SK-N-SH (cell line): ENCODE measurements around the gene GPR171. TPM values are rescaled to one million over a fixed set of nuclear protein-coding genes. Genes with fewer than 3 reads are reported as not detected.
"Not testable (repeated sequence)": the region's sequence is repeated elsewhere in the genome, so short reads cannot be mapped to it uniquely, and the experiment has no call there.

ENCODE experiments used
- CTCF ChIA-PET: fragments of 300-600, 350-600 bp; formaldehyde crosslinking; extraction: SDS; loops from one replicate; lab custom pipeline; 2021; lab: Yijun Ruan, JAX
- POLR2A ChIA-PET: fragments of 350-600 bp; sonication (Branson Sonifier 250); formaldehyde crosslinking; extraction: SDS; loops from one replicate; lab custom pipeline; 2020; ENCODE audit warnings: antibody characterized with exemption, inconsistent platforms; lab: Yijun Ruan, JAX
- DNase-seq: peaks from one replicate; pipeline ENCODE4 v3.0.0; 2012
- H2AFZ ChIP-seq: fragments of 200-600 bp; sonication (generic); 2 replicates; pipeline ENCODE4 v1.8.1; 2016; ENCODE audit warnings: antibody characterized with exemption, mild to moderate bottlenecking, low read depth
- H3F3A ChIP-seq: fragments of 200-600 bp; sonication (generic); replicated peaks from 2 replicates; pipeline ENCODE3; 2016; ENCODE audit warnings: antibody characterized with exemption, mild to moderate bottlenecking; ENCODE audit not compliant: insufficient read depth
- H3K27ac ChIP-seq, 2 experiments: fragments of 200-500 bp in 1 of 2; fragments of 200-600 bp in 1 of 2; sonication (Bioruptor generic) in 1 of 2; sonication (generic), shearing (Covaris generic) in 1 of 2; 2 replicates each; pipeline versions ENCODE4 v1.5.1 to v1.6.1; 2014 to 2016; ENCODE audit warnings: low read depth in 2 of 2, inconsistent platforms in 1 of 2, low read length in 1 of 2, mild to moderate bottlenecking in 1 of 2, mixed read lengths in 1 of 2
- H3K27me3 ChIP-seq: fragments of 200-600 bp; sonication (generic), shearing (Covaris generic); 2 replicates; pipeline ENCODE4 v1.6.1; 2016; ENCODE audit warnings: mixed run types; ENCODE audit not compliant: insufficient read depth
- H3K36me3 ChIP-seq, 2 experiments: fragments of 200-500 bp in 1 of 2; fragments of 200-600 bp in 1 of 2; sonication (Bioruptor generic) in 1 of 2; sonication (generic) in 1 of 2; replicated peaks in 1 of 2; 2 replicates each; pipeline versions ENCODE3 to v1.5.1; 2014 to 2016; ENCODE audit warnings: low read length in 1 of 2, mild to moderate bottlenecking in 1 of 2; ENCODE audit not compliant: insufficient read depth in 2 of 2, control insufficient read depth in 1 of 2
- H3K4me1 ChIP-seq, 2 experiments: fragments of 200-500 bp in 1 of 2; fragments of 200-600 bp in 1 of 2; sonication (Bioruptor generic) in 1 of 2; sonication (generic), shearing (Covaris generic) in 1 of 2; 2 replicates each; pipeline versions ENCODE4 v1.5.1 to v1.6.1; 2014 to 2016; ENCODE audit warnings: low read depth in 1 of 2, low read length in 1 of 2, mixed run types in 1 of 2; ENCODE audit not compliant: insufficient read depth in 2 of 2, control insufficient read depth in 1 of 2
- H3K4me2 ChIP-seq: fragments of 200-600 bp; sonication (generic), shearing (Covaris generic); 2 replicates; pipeline ENCODE4 v1.6.1; 2017; ENCODE audit warnings: mixed run types
- H3K4me3 ChIP-seq, 2 experiments: fragments of 200-500 bp in 1 of 2; fragments of 200-600 bp in 1 of 2; sonication (Bioruptor generic) in 1 of 2; sonication (generic), shearing (Covaris generic) in 1 of 2; 2 replicates each; pipeline versions ENCODE4 v1.5.1 to v1.8.1; 2014 to 2016; ENCODE audit warnings: low read depth in 2 of 2, inconsistent platforms in 1 of 2, low read length in 1 of 2, mild to moderate bottlenecking in 1 of 2, mixed read lengths in 1 of 2, moderate library complexity in 1 of 2
- H3K79me2 ChIP-seq: fragments of 200-600 bp; sonication (generic); 2 replicates; pipeline ENCODE4 v1.8.1; 2017; ENCODE audit warnings: mild to moderate bottlenecking; ENCODE audit not compliant: insufficient read depth
- H3K9ac ChIP-seq: fragments of 200-600 bp; sonication (generic); 2 replicates; pipeline ENCODE4 v1.6.1; 2017; ENCODE audit warnings: mixed run types
- H3K9me2 ChIP-seq: fragments of 200-600 bp; sonication (generic); 2 replicates; pipeline ENCODE4 v1.6.1; 2017; ENCODE audit warnings: mixed run types
- H3K9me3 ChIP-seq: fragments of 200-600 bp; sonication (generic); 2 replicates; pipeline ENCODE4 v1.6.1; 2017; ENCODE audit warnings: mixed run types, mild to moderate bottlenecking, moderate library complexity
- H4K20me1 ChIP-seq: fragments of 200-600 bp; sonication (generic); 2 replicates; pipeline ENCODE4 v1.6.1; 2017; ENCODE audit warnings: mild to moderate bottlenecking, mixed run types; ENCODE audit not compliant: insufficient read depth
- CHD2 ChIP-seq: fragments of 150-350 bp; IDR thresholded peaks from 2 replicates; pipeline ENCODE4 v1.6.1; 2018; ENCODE audit warnings: low read length; ENCODE audit not compliant: partially characterized antibody
- CTCF ChIP-seq: fragments of 200-600 bp; sonication (generic); IDR thresholded peaks from 2 replicates; pipeline ENCODE4 v1.6.1; 2017; ENCODE audit warnings: antibody characterized with exemption, mild to moderate bottlenecking, moderate library complexity
- EZH2phosphoT487 ChIP-seq: fragments of 200-600 bp; sonication (generic); IDR thresholded peaks from 2 replicates; pipeline ENCODE4 v1.6.1; 2017; ENCODE audit warnings: low read depth, mixed run types, mild to moderate bottlenecking, antibody characterized with exemption, moderate library complexity, borderline replicate concordance
- FOXM1 ChIP-seq: IDR thresholded peaks from 2 replicates; pipeline ENCODE4 v1.4.0; 2012; ENCODE audit warnings: low read depth, mild to moderate bottlenecking
- JUND ChIP-seq: IDR thresholded peaks from 2 replicates; pipeline ENCODE4 v1.4.0; 2012
- MEF2A ChIP-seq: IDR thresholded peaks from 2 replicates; pipeline ENCODE4 v1.4.0; 2012; ENCODE audit warnings: low read depth, borderline replicate concordance
- NRF1 ChIP-seq: IDR thresholded peaks from 2 replicates; pipeline ENCODE4 v1.6.1; 2012; ENCODE audit warnings: low read depth, mild to moderate bottlenecking, low read length
- RAD21 ChIP-seq: IDR thresholded peaks from 2 replicates; pipeline ENCODE4 v1.6.1; 2012; ENCODE audit warnings: mild to moderate bottlenecking, low read length
- SIN3A ChIP-seq: IDR thresholded peaks from 2 replicates; pipeline ENCODE4 v1.6.1; 2012; ENCODE audit warnings: low read depth, mild to moderate bottlenecking, low read length, moderate library complexity, borderline replicate concordance
- SMC3 ChIP-seq: IDR thresholded peaks from 2 replicates; pipeline ENCODE4 v1.6.1; 2012; ENCODE audit warnings: low read depth, low read length, improper control_type of control experiment
- TAF1 ChIP-seq: IDR thresholded peaks from 2 replicates; pipeline ENCODE4 v1.6.1; 2012; ENCODE audit warnings: low read depth, mild to moderate bottlenecking, low read length, moderate library complexity, borderline replicate concordance
- WGBS: methylation state at CpG from one replicate; pipeline ENCODE4 v1.1.6; 2017; ENCODE audit warnings: low lambda C conversion rate; 5-methylcytosine and 5-hydroxymethylcytosine counted together
- polyA plus RNA-seq, 3 experiments: library from polyadenylated mRNA; depleted of rRNA; stranded (reverse); fragments of >200 nt; gene quantifications; 2 replicates each; pipeline ENCODE4 v1.2.3, GENCODE V29; 2012

GPR171 gene
- not detected in 2 replicates for polyA plus RNA-seq (2012; rRNA removed)
- not detected in 2 replicates for polyA plus RNA-seq (2012; cell fraction: cytosol; rRNA removed)
- not detected in 2 replicates for polyA plus RNA-seq (2012; cell fraction: nucleus; rRNA removed)

DNA sequence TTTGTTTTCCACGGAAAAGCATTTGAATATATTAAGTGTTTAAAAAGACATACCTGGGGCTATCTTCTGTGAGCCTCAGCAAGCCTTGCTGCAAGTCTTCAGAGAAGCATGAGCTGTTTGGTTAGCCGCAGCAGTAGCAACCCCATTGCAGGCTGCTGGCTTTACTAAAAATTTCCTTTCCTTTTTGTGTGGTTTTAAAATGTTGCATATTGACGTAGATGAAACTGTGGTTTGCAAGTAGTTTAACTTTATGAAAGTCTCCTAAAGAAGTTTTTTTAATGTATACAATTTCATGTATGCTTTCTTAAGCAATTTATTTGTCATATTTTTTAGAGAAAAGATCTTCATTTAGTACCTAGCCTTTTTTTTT lies at the start of gene GPR171:
Gene GPR171 (minus strand): TSS at position 166 of the 370 bp plus-strand sequence. CDS start 3,830 bp downstream, outside the sequence.
- CTCF ChIA-PET: no interaction called here
- Histone ChIP-seq H3K27me3 (no peaks in the 10 kb centered on the region), H3K79me2 (no peaks in the 10 kb centered on the region), H3K9ac (no peak within 1 kb of the TSS), H3F3A (no peaks in the 10 kb centered on the region), H3K9me2 (no peaks in the 10 kb centered on the region), H2AFZ (peak within 1 kb of the TSS; percentile 58), H3K9me3 (no peaks in the 10 kb centered on the region), H3K4me2 (no peak within 1 kb of the TSS), H3K4me3 (no peak within 1 kb of the TSS), H3K4me1 (no peaks in the 10 kb centered on the region), H3K36me3 (no peaks in the 10 kb centered on the region), H4K20me1 (no peaks in the 10 kb centered on the region), H3K27ac (no peak within 1 kb of the TSS)
- no peak for DNase-seq
- POLR2A ChIA-PET: no interaction called here
- 82% methylated on average over 3 of the region's 3 CpGs for WGBS
- TF ChIP-seq TAF1: no peak

GRCh38 chr3:151248772-151249337 lies 45.8 kb upstream of the GPR171 start:
- no peak for DNase-seq
- H2AFZ ChIP-seq: no peak overlapping the region
- H3K79me2 ChIP-seq: no peaks in the 10 kb centered on the region
- no peaks in the 10 kb centered on the region for H3K9me2 ChIP-seq
- H3K27me3 ChIP-seq: no peaks in the 10 kb centered on the region; the same call in 1 of the 2 replicates
- H3K36me3 ChIP-seq: no peaks in the 10 kb centered on the region
- no peaks in the 10 kb centered on the region for H3K4me1 ChIP-seq
- 34% methylated on average over 3 of the region's 3 CpGs for WGBS
- H3K4me3 ChIP-seq: no peak overlapping the region
- ChIA-PET POLR2A (no interaction called here), CTCF (interaction anchor here (1.0 to 1.3 kb wide), 2 partner anchors 20 to 81 kb away, joined by 3 to 4 read pairs; no protein-coding TSS in a partner anchor)
- no peak overlapping the region for H3K4me2 ChIP-seq
- H3K9me3 ChIP-seq: no peaks in the 10 kb centered on the region
- H3K27ac ChIP-seq: no peak overlapping the region
- H4K20me1 ChIP-seq: no peaks in the 10 kb centered on the region
- TF ChIP-seq NRF1: no peak
- TF ChIP-seq JUND: no peak
- TF ChIP-seq FOXM1: no peak
- no peak for TF ChIP-seq SMC3
- H3F3A ChIP-seq: no peaks in the 10 kb centered on the region
- H3K9ac ChIP-seq: no peak overlapping the region

GRCh38 chr3:151242006-151242405 lies 39.0 kb upstream of the GPR171 start:
- CTCF ChIA-PET, H3K9me2 ChIP-seq, H3K9ac ChIP-seq, H3K79me2 ChIP-seq, H4K20me1 ChIP-seq, H3K4me3 ChIP-seq, H2AFZ ChIP-seq, H3K4me2 ChIP-seq, H3K4me1 ChIP-seq, POLR2A ChIA-PET, H3K9me3 ChIP-seq, H3K36me3 ChIP-seq, H3K27me3 ChIP-seq, H3K27ac ChIP-seq, DNase-seq, H3F3A ChIP-seq: not testable (repeated sequence)
- WGBS: 62% methylated on average over 6 of the region's 18 CpGs

- H3K36me3 ChIP-seq: no peaks in the 10 kb centered on the region
- H3K4me2 ChIP-seq: no peak overlapping the region
- no peak overlapping the region for H3K9ac ChIP-seq
- ChIA-PET POLR2A (no interaction called here), CTCF (no interaction called here)
- H3K9me3 ChIP-seq: no peaks in the 10 kb centered on the region
- no peak overlapping the region for H3K4me3 ChIP-seq
- H3K9me2 ChIP-seq: no peaks in the 10 kb centered on the region
- no peak for DNase-seq
- H3F3A ChIP-seq: peaks cover 4% of the 10 kb centered on the region
- H4K20me1 ChIP-seq: no peaks in the 10 kb centered on the region
- H3K27me3 ChIP-seq: no peaks in the 10 kb centered on the region; the same call in 1 of the 2 replicates
- no peak overlapping the region for H3K27ac ChIP-seq
- H3K79me2 ChIP-seq: no peaks in the 10 kb centered on the region
- TF ChIP-seq SIN3A: no peak
- TF ChIP-seq JUND: no peak
- TF ChIP-seq NRF1: no peak
- TF ChIP-seq CHD2: no peak
- TF ChIP-seq RAD21: no peak
- no peak for TF ChIP-seq CTCF
- TF ChIP-seq EZH2phosphoT487: no peak
- TF ChIP-seq MEF2A: no peak
- no peaks in the 10 kb centered on the region; a peak in 1 of 4 replicates for H3K4me1 ChIP-seq
- no peak overlapping the region for H2AFZ ChIP-seq
- WGBS: 44% methylated on average over 7 of the region's 7 CpGs
Observed at GRCh38 chr3:151236736-151237135, 33.7 kb upstream of the GPR171 start.
